CD4-positive, alpha-beta memory T cell (primary cell): Measurements from ENCODE around the gene CAMTA1. TPM values are rescaled to one million over a fixed set of nuclear protein-coding genes. Genes with fewer than 3 reads are reported as not detected.

Source experiments
- CTCF ChIA-PET: fragments of 350-600 bp; sonication (Branson Sonifier 250); formaldehyde crosslinking; loops from one replicate; lab custom pipeline; 2021; ENCODE audit warnings: inconsistent platforms; ENCODE audit not compliant: partially characterized antibody; lab: Charles Lee
- POLR2A ChIA-PET: fragments of 350-600 bp; sonication (Branson Sonifier 250); formaldehyde crosslinking; loops from one replicate; lab custom pipeline; 2021; ENCODE audit not compliant: partially characterized antibody; lab: Charles Lee
- DNase-seq, 5 donors: peaks; one replicate each; pipeline versions ENCODE4 v3.0.0 to v3.0.0-alpha.2; 2020 to 2022; ENCODE audit warnings: mixed read lengths in 1 of 5
- H3K27ac ChIP-seq: one replicate; pipeline ENCODE4 v1.7.0; 2013; ENCODE audit warnings: low read depth, low read length
- H3K27me3 ChIP-seq: 2 replicates; pipeline ENCODE4 v1.7.0; 2013; ENCODE audit warnings: mild to moderate bottlenecking, low read length, moderate library complexity; ENCODE audit not compliant: insufficient read depth
- H3K36me3 ChIP-seq: 2 replicates; pipeline ENCODE4 v1.7.0; 2013; ENCODE audit warnings: mild to moderate bottlenecking, low read length, moderate library complexity; ENCODE audit not compliant: insufficient read depth
- H3K4me1 ChIP-seq: 2 replicates; pipeline ENCODE4 v1.7.0; 2013; ENCODE audit warnings: mild to moderate bottlenecking, low read length, moderate library complexity; ENCODE audit not compliant: insufficient read depth
- H3K4me3 ChIP-seq, 2 donors: one replicate each; pipeline ENCODE4 v1.7.0; 2013; ENCODE audit warnings: low read length in 2 of 2, mild to moderate bottlenecking in 1 of 2
- H3K9me3 ChIP-seq, 2 donors: one replicate each; pipeline ENCODE4 v1.7.0; 2013; ENCODE audit warnings: low read length in 2 of 2, control low read depth in 1 of 2; ENCODE audit not compliant: control insufficient read depth in 1 of 2
- H3K27ac Mint-ChIP-seq, 7 donors: one replicate each; pipeline ENCODE4 v1.8.0; 2020 to 2021; ENCODE audit warnings: mixed read lengths in 7 of 7, mild to moderate bottlenecking in 6 of 7, inconsistent platforms in 3 of 7, moderate library complexity in 3 of 7
- H3K27me3 Mint-ChIP-seq, 2 donors: one replicate each; pipeline ENCODE4 v1.8.0; 2020 to 2021; ENCODE audit warnings: mixed read lengths in 2 of 2
- H3K36me3 Mint-ChIP-seq, 2 donors: one replicate each; pipeline ENCODE4 v1.8.0; 2020 to 2021; ENCODE audit warnings: mixed read lengths in 2 of 2, inconsistent platforms in 1 of 2, mild to moderate bottlenecking in 1 of 2
- H3K4me1 Mint-ChIP-seq, 4 donors: one replicate each; pipeline ENCODE4 v1.8.0; 2020 to 2021; ENCODE audit warnings: mixed read lengths in 4 of 4, mild to moderate bottlenecking in 1 of 4
- H3K4me3 Mint-ChIP-seq, 8 donors: one replicate each; pipeline ENCODE4 v1.8.0; 2020 to 2021; ENCODE audit warnings: mixed read lengths in 8 of 8, mild to moderate bottlenecking in 7 of 8, moderate library complexity in 6 of 8, inconsistent platforms in 3 of 8
- H3K9me3 Mint-ChIP-seq, 8 donors: one replicate each; pipeline ENCODE4 v1.8.0; 2020 to 2021; ENCODE audit warnings: mixed read lengths in 8 of 8, mild to moderate bottlenecking in 5 of 8, inconsistent platforms in 3 of 8, moderate library complexity in 1 of 8
- intact Hi-C: fragments of 100-400 bp; cut with micrococcal nuclease; formaldehyde crosslinking; loops from one replicate; pipeline ENCODE4 v1.15.1; 2023
- polyA plus RNA-seq, 2 donors: library from polyadenylated mRNA; unstranded; fragments of 300-500 nt; fragmentation: Illumina TruSeq; gene quantifications; one replicate each; pipeline ENCODE4 v1.2.3, GENCODE V29; 2021
- total RNA-seq, 2 experiments: library from RNA; stranded (reverse); gene quantifications; one replicate each; pipeline ENCODE4 v1.2.3, GENCODE V29; 2021

Gene CAMTA1
- total and polyA plus RNA-seq, 4 experiments from 2014 or later, result 39.1 to 118 (median 59.9) TPM

GRCh38 chr1:7716506-7716905 is 931.3 kb downstream of the CAMTA1 start:
- ChIA-PET CTCF (interaction anchor here (1.1 kb wide), 1 partner anchor 36 kb away, joined by 3 read pairs; no protein-coding TSS in a partner anchor), POLR2A (no interaction called here)
- no peak for DNase-seq
- intact Hi-C loops, result no loop called here
- peaks cover 10 to 26% of the 10 kb centered on the region in 2 donors for H3K27me3 Mint-ChIP-seq
- no peak overlapping the region for H3K27ac Mint-ChIP-seq
- Histone ChIP-seq H3K9me3 (no peaks in the 10 kb centered on the region), H3K36me3 (no peaks in the 10 kb centered on the region), H3K4me3 (no peak overlapping the region), H3K27ac (no peak overlapping the region), H3K4me1 (no peaks in the 10 kb centered on the region), H3K27me3 (no peaks in the 10 kb centered on the region)
- H3K36me3 Mint-ChIP-seq, result no peaks in the 10 kb centered on the region
- no peak overlapping the region for H3K4me3 Mint-ChIP-seq
- H3K4me1 Mint-ChIP-seq, result no peaks in the 10 kb centered on the region
- H3K9me3 Mint-ChIP-seq, result no peaks in the 10 kb centered on the region

GRCh38 chr1:7717748-7718368 is 932.6 kb downstream of the CAMTA1 start:
- intact Hi-C loops, result no loop called here
- H3K27me3 Mint-ChIP-seq, result peaks cover 10 to 20% of the 10 kb centered on the region in 2 donors

GRCh38 chr1:7719468-7720094 is 934.3 kb downstream of the CAMTA1 start:
- CTCF ChIA-PET, result interaction anchor here (1.2 kb wide), 1 partner anchor 34 kb away, joined by 4 read pairs; no protein-coding TSS in a partner anchor
- no peaks in the 10 kb centered on the region for H3K4me1 Mint-ChIP-seq
- DNase-seq, result no peak
- POLR2A ChIA-PET, result no interaction called here
- Histone ChIP-seq H3K4me3 (no peak overlapping the region), H3K27ac (no peak overlapping the region), H3K9me3 (no peaks in the 10 kb centered on the region), H3K4me1 (no peaks in the 10 kb centered on the region), H3K27me3 (no peaks in the 10 kb centered on the region), H3K36me3 (no peaks in the 10 kb centered on the region)
- peaks cover 10 to 12% of the 10 kb centered on the region in 2 donors for H3K27me3 Mint-ChIP-seq
- H3K36me3 Mint-ChIP-seq, result no peaks in the 10 kb centered on the region
- no peaks in the 10 kb centered on the region for H3K9me3 Mint-ChIP-seq
- H3K27ac Mint-ChIP-seq, result peak overlapping the region in 1 of 7 donors; percentile 22
- intact Hi-C loops, result no loop called here
- no peak overlapping the region for H3K4me3 Mint-ChIP-seq

More at GRCh38 chr1:7717748-7718368, 932.6 kb downstream of the CAMTA1 start:
- Histone ChIP-seq H3K27me3 (no peaks in the 10 kb centered on the region), H3K27ac (no peak overlapping the region), H3K4me3 (no peak overlapping the region), H3K36me3 (no peaks in the 10 kb centered on the region), H3K4me1 (no peaks in the 10 kb centered on the region), H3K9me3 (no peaks in the 10 kb centered on the region)
- Mint-ChIP-seq H3K4me3 (no peak overlapping the region), H3K4me1 (no peaks in the 10 kb centered on the region), H3K9me3 (no peaks in the 10 kb centered on the region), H3K27ac (no peak overlapping the region), H3K36me3 (no peaks in the 10 kb centered on the region)
- POLR2A ChIA-PET, result no interaction called here
- CTCF ChIA-PET, result interaction anchor here (1.1 kb wide), 1 partner anchor 35 kb away, joined by 3 read pairs; no protein-coding TSS in a partner anchor
- DNase-seq, result no peak

GRCh38 chr1:7721940-7722669 is 936.9 kb downstream of the CAMTA1 start:
- Histone ChIP-seq H3K4me1 (peaks cover 7% of the 10 kb centered on the region), H3K36me3 (no peaks in the 10 kb centered on the region), H3K27me3 (no peaks in the 10 kb centered on the region), H3K27ac (no peak overlapping the region), H3K4me3 (no peak overlapping the region), H3K9me3 (no peaks in the 10 kb centered on the region)
- no peak overlapping the region for H3K4me3 Mint-ChIP-seq
- H3K27ac Mint-ChIP-seq, result peak overlapping the region in 1 of 7 donors; percentile 53
- H3K9me3 Mint-ChIP-seq, result no peaks in the 10 kb centered on the region
- peaks cover 9 to 14% of the 10 kb centered on the region in 2 donors for H3K27me3 Mint-ChIP-seq
- CTCF ChIA-PET, result interaction anchor here (1.0 to 1.5 kb wide), 2 partner anchors 30 to 74 kb away, joined by 5 read pairs; no protein-coding TSS in a partner anchor
- no peaks in the 10 kb centered on the region for H3K36me3 Mint-ChIP-seq
- POLR2A ChIA-PET, result no interaction called here
- intact Hi-C loops, result no loop called here
- peaks cover 4 to 9% (median 6%) of the 10 kb centered on the region in 4 donors for H3K4me1 Mint-ChIP-seq
- DNase-seq, result no peak

GRCh38 chr1:7722670-7723012 is 937.4 kb downstream of the CAMTA1 start:
- Mint-ChIP-seq H3K4me3 (no peak overlapping the region), H3K9me3 (no peaks in the 10 kb centered on the region), H3K27me3 (peaks cover 9 to 14% of the 10 kb centered on the region in 2 donors), H3K27ac (no peak overlapping the region), H3K4me1 (peaks cover 4 to 9% (median 6%) of the 10 kb centered on the region in 4 donors), H3K36me3 (no peaks in the 10 kb centered on the region)
- intact Hi-C loops, result no loop called here
- H3K9me3 ChIP-seq, result no peaks in the 10 kb centered on the region
- no peak overlapping the region for H3K27ac ChIP-seq
- POLR2A ChIA-PET, result no interaction called here
- no peak overlapping the region for H3K4me3 ChIP-seq
- DNase-seq, result no peak
- no peaks in the 10 kb centered on the region for H3K27me3 ChIP-seq
- CTCF ChIA-PET, result interaction anchor here (1.0 to 1.5 kb wide), 2 partner anchors 30 to 75 kb away, joined by 5 read pairs; no protein-coding TSS in a partner anchor
- H3K4me1 ChIP-seq, result peaks cover 7% of the 10 kb centered on the region
- no peaks in the 10 kb centered on the region for H3K36me3 ChIP-seq

GRCh38 chr1:7726623-7727022 is 941.4 kb downstream of the CAMTA1 start:
- Mint-ChIP-seq H3K9me3 (peaks cover 0 to 4% (median 0%) of the 10 kb centered on the region in 8 donors), H3K36me3 (peaks cover 0 to 4% of the 10 kb centered on the region in 2 donors), H3K4me3 (peak overlapping the region in 2 of 8 donors; percentile 25 to 45), H3K27me3 (peaks cover 3 to 8% of the 10 kb centered on the region in 2 donors), H3K4me1 (peaks cover 5 to 11% (median 8%) of the 10 kb centered on the region in 4 donors), H3K27ac (peak overlapping the region in 3 of 7 donors; percentile 43 to 75 (median 75))
- Histone ChIP-seq H3K27me3 (no peaks in the 10 kb centered on the region), H3K4me1 (peaks cover 7% of the 10 kb centered on the region), H3K36me3 (no peaks in the 10 kb centered on the region), H3K9me3 (no peaks in the 10 kb centered on the region), H3K4me3 (no peak overlapping the region), H3K27ac (no peak overlapping the region)
- no peak for DNase-seq
- POLR2A ChIA-PET, result interaction anchor here (0.8 kb wide), 1 partner anchor 26 kb away, joined by 3 read pairs; no protein-coding TSS in a partner anchor
- intact Hi-C loops, result no loop called here
- CTCF ChIA-PET, result interaction anchor here (0.5 to 1.1 kb wide), 2 partner anchors 26 to 176 kb away, joined by 3 to 4 read pairs; no protein-coding TSS in a partner anchor
